8988T (cell line): ENCODE data around the gene UBL7.

Experiments
- DNase-seq: peaks from one replicate; pipeline ENCODE4 v3.0.0; 2011

Gene UBL7

DNA sequence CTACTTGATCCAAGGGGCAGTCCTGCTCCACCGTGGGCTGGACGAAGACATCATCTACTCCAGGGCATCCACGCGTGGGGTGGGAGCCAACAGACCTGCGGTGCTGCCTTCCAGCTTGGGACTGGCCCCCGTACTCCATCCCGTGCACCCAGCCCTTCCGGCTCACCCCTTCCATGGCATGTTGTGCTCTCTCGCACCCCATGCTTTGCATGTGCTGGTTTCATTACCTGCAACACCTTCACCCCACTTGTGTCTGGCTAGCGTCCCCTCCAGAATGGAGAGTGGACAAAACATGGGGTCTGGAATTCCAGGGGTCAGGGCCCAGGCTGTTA lies 57.4 kb downstream of the UBL7 start:
- no peak for DNase-seq

DNA sequence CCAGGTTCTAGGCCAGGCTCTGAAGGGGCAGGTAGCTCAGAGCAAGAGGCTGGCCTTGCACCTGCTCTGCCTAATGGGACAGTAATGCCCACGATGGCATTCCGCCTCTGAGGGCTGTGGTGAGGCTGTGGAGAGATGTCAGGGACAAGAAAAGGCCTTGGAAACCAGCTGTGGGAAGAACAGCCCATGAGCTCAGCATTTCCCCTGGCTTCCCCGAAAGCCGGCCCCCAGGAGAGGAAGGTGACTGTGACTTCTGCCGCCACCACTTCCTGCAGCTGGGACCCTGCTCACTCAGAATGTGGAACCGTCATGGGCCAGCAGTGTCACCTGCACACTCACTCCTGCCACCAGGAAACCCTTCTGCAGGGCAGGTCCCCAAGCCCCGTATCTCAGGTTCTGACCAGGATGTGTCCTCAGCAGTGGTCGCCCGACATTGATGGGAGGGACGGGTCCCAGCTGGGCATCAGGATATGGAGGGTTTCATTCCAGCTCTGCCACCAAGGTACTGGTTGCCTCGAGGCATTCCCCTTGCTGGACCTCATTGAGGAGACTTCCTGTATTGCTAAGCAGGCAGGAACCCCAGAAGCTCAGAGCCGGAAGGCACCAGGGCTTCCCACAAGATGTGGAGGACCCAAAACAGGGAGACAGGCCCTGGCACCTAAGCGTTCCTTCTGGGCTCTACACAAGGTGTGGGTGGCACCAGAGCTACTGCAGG lies 57.9 kb downstream of the UBL7 start:
- no peak for DNase-seq

DNA sequence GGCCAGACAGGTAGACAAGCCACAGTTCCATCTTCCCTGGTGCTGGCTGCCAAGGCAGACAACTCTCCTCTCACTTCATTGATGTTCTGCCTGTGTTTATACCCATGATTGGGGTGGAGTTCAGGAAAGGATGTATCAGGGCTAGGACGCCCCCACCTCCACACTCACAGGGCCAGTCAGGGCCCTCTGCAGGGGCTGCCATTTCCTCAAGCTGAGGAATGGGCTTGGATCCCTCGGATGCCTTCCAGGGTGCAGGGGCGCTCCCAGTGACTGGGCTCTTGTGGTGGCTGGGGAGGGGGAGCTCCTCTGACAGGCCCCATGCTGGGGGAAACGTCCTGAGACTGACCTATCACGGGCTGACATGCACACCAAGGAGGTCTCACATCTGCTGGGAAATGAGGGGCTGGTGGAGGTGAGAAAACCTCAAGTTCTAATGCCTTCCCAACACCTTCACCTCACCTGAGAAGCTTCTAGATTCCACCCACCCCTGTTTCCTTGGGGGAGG lies 58.6 kb downstream of the UBL7 start:
- no peak for DNase-seq

DNA sequence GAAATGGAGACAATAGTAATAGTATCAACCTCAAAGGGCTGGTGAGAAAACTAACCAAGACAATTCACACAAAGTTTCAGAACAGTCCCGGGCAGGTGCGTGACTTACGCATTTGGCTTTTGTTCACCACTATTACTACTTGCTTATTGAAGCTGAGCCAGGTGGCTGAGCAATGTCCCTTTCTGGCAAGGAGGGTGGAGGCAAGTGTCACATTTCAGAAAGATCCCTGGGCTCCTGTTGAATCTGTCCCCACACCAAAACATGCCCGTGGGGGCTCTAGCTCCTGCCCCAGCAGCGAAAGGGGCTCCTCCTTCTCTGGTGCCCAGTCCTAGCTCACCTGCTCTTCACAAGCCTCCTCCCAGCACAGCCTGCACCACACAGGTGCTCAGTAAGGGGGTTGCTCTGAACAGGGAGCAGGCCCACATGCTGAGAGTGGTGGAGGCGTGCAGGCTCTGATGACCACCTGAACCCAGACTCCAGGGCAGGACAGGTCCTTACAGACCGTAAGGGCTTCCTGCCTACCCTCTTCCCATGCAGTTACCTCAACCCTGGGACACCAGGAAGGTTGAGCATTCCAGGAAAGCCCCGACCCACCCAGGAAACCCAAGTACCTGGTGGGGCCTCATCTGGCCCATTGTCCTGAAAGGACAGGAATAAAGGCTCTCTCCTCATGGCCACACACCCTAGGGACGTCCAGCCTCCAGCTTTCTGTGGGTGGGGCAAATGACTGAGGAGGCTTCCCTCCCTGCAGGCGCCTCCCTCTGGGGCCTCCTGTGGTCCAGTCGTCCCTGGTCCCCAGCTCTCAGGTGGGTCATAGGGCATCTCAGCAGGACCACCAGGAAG lies 59.8 kb downstream of the UBL7 start:
- DNase-seq: no peak

DNA sequence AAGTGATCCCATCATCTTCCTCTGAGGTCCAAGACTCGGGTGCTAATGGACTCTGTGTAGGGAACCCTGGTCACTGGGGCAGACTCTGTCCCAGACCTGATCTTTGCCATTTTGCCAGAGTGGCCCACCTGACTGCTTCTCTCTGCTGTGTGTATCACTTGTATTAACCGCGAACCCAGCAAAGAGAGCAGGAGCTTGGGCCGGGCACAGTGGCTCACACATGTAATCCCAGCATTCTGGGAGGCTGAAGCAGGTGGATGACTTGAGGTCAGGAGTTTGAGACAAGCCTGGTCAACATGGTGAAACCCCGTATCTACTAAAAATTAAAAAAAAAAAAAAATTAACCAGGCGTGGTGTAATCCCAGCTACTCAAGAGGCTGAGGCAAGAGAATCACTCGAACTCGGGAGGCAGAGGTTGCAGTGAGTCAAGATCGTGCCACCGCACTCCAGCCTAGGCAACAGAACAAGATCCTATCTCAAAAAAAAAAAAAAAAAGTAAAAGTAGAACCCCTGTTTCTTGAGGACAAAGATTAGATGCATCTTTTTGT lies 60.6 kb downstream of the UBL7 start:
- no peak for DNase-seq

DNA sequence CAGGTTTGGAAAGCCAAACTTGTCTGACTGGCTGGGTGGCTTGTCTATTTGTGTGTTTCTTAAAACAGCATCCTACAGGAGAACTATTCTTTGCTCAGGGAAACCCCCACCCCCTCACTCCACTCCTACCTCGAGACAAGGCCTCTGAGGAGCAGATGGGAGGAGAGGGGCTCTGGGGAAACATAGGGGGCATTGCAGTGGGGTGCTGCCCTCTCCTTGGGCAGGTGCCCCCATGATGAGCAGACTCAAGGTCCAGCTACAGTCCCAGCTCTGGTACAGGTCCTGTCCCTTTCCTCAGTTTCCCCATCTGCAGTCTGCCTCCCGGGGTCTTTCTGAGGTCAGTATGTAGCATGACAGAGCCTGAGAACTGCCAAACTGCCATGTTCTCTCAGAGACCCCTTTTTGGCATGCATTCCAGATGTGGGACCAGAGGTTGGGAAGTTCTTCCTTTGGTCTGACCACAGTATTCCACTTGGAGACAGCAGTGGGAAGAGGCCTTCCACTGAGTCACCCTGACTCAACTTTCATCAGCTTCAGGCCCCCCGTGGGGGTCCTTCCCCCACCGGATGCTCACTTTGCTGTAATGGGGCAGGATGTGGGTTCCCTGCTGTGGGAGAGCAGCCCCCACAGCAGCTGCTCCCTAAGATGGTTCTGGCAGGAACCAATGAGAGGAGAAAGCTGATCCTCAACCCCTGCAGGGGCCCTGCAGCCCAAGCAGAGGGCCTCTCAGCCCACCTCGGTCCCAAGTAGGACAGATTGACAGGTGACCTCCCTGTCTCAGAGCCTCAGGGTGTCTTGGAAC lies 61.2 kb downstream of the UBL7 start:
- DNase-seq: no peak

DNA sequence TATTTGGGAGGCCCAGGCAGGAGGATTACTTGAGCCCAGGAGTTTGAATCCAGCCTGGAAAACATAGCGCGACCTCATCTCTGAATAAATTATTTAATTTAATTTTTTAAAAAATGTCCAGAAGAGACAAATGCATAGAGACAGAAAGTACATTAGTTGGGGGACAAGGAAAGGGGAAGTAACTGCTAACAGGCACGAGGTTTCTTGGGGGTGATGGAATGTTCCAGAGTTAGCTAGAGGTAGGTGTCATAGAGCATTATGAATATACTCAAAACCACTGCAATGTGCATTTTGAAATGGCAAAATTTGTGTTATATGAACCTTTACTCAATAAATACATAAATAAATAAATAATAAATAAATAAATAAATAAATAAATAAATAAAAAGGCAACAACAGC lies 61.9 kb downstream of the UBL7 start:
- no peak for DNase-seq

DNA sequence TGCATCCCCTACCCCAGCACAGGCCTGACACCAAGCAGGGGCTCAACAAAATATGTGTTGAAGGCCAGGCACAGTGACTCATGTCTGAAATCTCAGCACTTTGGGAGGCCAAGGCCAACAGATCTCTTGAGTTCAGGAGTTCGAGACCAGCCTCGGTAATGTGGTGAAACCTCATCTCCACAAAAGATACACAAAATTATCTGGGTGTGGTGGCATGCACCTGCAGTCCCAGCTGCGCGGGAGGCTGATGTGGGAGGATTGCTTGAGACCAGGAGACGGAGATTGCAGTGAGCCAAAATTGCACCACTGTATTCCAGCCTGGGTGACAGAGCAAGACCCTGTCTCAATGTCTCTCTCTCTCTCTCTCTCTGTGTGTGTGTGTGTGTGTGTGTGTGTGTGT lies 62.8 kb downstream of the UBL7 start:
- no peak for DNase-seq

DNA sequence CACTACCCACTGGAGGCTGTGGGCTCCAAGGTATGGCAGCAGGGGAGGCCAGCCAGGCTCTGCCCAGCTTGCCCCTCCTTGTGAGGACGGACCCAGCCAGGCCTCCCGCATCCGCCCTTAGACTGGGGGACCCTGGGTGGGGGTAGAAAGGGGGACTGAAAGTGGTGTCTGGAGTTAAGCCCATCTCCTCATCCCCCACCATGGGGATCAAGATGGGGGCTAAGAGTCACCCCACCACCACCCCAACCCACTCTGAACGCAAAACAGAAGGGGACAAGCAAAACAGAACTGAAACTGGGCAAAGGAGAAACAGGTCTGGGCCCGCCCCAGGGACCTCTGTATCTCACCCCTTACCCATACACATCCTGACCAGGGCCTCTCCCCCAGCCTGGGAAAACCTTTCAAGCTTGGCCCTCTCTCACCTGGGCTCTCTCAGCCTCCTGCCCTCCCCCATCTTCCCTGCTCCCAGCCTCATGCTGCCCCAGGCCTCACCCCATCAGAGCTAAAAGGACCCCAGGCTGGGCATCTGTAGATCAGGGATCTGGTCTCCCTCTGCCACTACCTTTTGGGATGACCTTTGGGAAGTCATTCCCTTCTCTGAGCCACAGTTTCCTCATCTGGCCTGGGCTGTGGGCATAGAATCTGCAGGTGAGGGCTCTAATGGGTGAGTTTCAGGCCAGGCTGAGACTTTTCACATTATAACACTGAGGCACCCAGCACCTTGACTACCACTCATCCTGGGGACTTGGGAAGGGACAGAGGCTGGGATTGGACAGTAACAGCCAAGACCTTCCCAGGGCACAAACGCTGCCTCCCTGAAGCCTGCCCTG lies 63.5 kb downstream of the UBL7 start:
- DNase-seq: no peak

DNA sequence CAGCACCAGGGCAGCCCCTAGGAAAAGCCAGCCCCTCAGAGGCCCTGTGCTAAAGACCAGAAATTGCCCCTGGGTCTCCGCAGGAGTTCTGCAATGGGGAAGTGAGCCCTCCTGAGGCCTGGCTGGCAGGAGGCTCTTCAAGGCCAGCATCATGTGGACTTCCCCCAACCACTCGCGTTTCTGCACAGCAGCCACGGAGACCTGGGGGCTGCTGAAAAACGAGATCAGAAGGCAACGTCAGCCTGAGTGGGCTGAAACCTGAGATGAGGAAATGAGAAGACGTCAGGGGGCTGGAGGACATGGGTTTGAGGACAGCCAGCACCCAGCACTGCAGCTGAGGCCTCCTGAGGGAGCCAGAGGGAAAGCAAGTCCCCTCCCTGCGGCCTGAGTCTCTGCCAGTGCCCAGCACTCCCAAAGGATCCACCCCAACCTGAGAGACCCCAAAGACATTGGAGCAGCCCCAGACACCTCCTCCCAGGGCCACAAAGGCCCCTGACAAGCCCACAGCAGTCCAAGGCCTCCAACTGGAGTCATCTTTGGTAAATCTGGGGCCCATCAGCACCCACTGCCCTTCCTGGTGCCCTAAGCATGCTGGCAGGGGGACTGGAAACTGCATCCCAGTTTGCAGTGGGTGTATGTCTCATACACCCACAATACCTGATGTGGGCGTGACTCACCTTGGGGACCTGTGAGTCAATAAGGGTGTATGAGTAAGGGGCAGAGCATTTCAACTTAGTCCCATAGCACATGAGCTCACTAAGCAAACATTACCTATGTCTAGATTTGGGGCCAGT lies 64.3 kb downstream of the UBL7 start:
- peak; percentile 57 for DNase-seq

DNA sequence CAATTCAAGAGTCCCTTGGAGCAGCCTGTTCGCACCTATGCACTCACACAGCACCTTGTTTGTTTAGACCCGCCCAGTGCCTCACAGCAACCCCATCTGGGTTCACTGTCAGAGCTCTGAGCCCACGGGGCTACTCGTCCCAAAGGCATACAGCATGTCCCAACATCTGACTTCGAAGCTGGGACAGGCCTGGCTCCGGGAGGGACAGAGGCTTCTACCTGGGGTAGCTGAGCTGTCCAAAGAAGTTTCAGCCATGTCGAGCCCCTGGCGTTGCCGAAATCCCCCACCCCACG lies 64.9 kb downstream of the UBL7 start:
- DNase-seq: no peak
